WTC11 (cell line): ENCODE measurements around the gene FXYD7. TPM values are rescaled to one million over a fixed set of nuclear protein-coding genes. Genes with fewer than 3 reads are reported as not detected.

ENCODE experiments used
- ATAC-seq: fragments of 200-7000 bp; cut with Tn5 transposase; 2 replicates; pipeline ENCODE4 v1.10.0; 2021; ENCODE audit warnings: mild to moderate bottlenecking, moderate library complexity
- CTCF ChIA-PET: fragments of 300-600 bp; sonication (Branson Sonifier 250); formaldehyde crosslinking; loops from one replicate; lab custom pipeline; 2021; ENCODE audit warnings: antibody characterized with exemption; lab: Charles Lee
- POLR2A ChIA-PET: fragments of 350-600 bp; sonication (Branson Sonifier 250); formaldehyde crosslinking; loops from one replicate; lab custom pipeline; 2021; ENCODE audit warnings: antibody characterized with exemption; lab: Charles Lee
- DNase-seq: peaks from one replicate; pipeline ENCODE4 v3.0.0; 2021; ENCODE audit warnings: low spot score
- H3K27ac Mint-ChIP-seq: 2 replicates; pipeline ENCODE4 v1.8.0; 2021; ENCODE audit warnings: mixed read lengths
- H3K27me3 Mint-ChIP-seq: 2 replicates; pipeline ENCODE4 v1.8.0; 2021; ENCODE audit warnings: low read depth, mild to moderate bottlenecking, moderate library complexity, mixed read lengths
- H3K36me3 Mint-ChIP-seq: 2 replicates; pipeline ENCODE4 v1.8.0; 2021; ENCODE audit warnings: mixed read lengths
- H3K4me1 Mint-ChIP-seq: 2 replicates; pipeline ENCODE4 v1.8.0; 2022; ENCODE audit warnings: mixed read lengths
- H3K4me3 Mint-ChIP-seq: 2 replicates; pipeline ENCODE4 v1.8.0; 2021; ENCODE audit warnings: mild to moderate bottlenecking, moderate library complexity, mixed read lengths
- H3K9me3 Mint-ChIP-seq: 2 replicates; pipeline ENCODE4 v1.8.0; 2021; ENCODE audit warnings: mixed read lengths
- CREM ChIP-seq: sonication (generic); formaldehyde crosslinking; IDR thresholded peaks from 2 replicates; pipeline ENCODE4 v1.8.1; 2022; ENCODE audit warnings: mild to moderate bottlenecking, missing genetic modification reagents, moderate library complexity
- CTCF ChIP-seq: fragments of 200-600 bp; IDR thresholded peaks from 2 replicates; pipeline ENCODE4 v1.8.0; 2022; ENCODE audit warnings: antibody characterized with exemption
- FOXK1 ChIP-seq: sonication (generic); formaldehyde crosslinking; IDR thresholded peaks from 2 replicates; pipeline ENCODE4 v1.8.0; 2022; ENCODE audit warnings: mild to moderate bottlenecking, moderate library complexity, missing genetic modification reagents
- GABPB1 ChIP-seq: sonication (generic); formaldehyde crosslinking; IDR thresholded peaks from 2 replicates; pipeline ENCODE4 v1.8.1; 2023; ENCODE audit warnings: mild to moderate bottlenecking, missing genetic modification reagents
- MLX ChIP-seq: sonication (generic); formaldehyde crosslinking; IDR thresholded peaks from 2 replicates; pipeline ENCODE4 v1.8.1; 2023; ENCODE audit warnings: mild to moderate bottlenecking, missing genetic modification reagents, moderate library complexity
- NFATC4 ChIP-seq: fragments of 250-450 bp; sonication (Bioruptor Pico); IDR thresholded peaks from 2 replicates; pipeline ENCODE4 v1.9.0; 2021; ENCODE audit warnings: mild to moderate bottlenecking
- NFE2L1 ChIP-seq: sonication (generic); formaldehyde crosslinking; IDR thresholded peaks from 2 replicates; pipeline ENCODE4 v1.8.1; 2023; ENCODE audit warnings: missing genetic modification reagents
- NR1H2 ChIP-seq: sonication (generic); formaldehyde crosslinking; IDR thresholded peaks from 2 replicates; pipeline ENCODE4 v1.9.0; 2021; ENCODE audit warnings: mild to moderate bottlenecking, moderate library complexity, missing genetic modification reagents
- NR3C1 ChIP-seq: sonication (generic); formaldehyde crosslinking; conservative IDR thresholded peaks from 2 replicates; pipeline ENCODE4 v1.8.1; 2023; ENCODE audit warnings: low read depth, mild to moderate bottlenecking, missing genetic modification reagents
- RELA ChIP-seq: sonication (generic); formaldehyde crosslinking; IDR thresholded peaks from 2 replicates; pipeline ENCODE4 v1.8.1; 2022; ENCODE audit warnings: missing genetic modification reagents, mild to moderate bottlenecking, borderline replicate concordance
- RORB ChIP-seq: fragments of 250-450 bp; sonication (Bioruptor Pico); IDR thresholded peaks from 2 replicates; pipeline ENCODE4 v1.9.0; 2021; ENCODE audit warnings: mild to moderate bottlenecking
- ZBTB21 ChIP-seq: sonication (generic); formaldehyde crosslinking; IDR thresholded peaks from 2 replicates; pipeline ENCODE4 v1.8.1; 2023; ENCODE audit warnings: mild to moderate bottlenecking, missing genetic modification reagents, borderline replicate concordance
- ZNF232 ChIP-seq: sonication (generic); formaldehyde crosslinking; IDR thresholded peaks from 2 replicates; pipeline ENCODE4 v1.8.0; 2022; ENCODE audit warnings: mild to moderate bottlenecking, missing genetic modification reagents
- ZNF317 ChIP-seq: sonication (generic); formaldehyde crosslinking; IDR thresholded peaks from 2 replicates; pipeline ENCODE4 v1.8.1; 2023; ENCODE audit warnings: low read depth, mild to moderate bottlenecking, moderate library complexity, missing genetic modification reagents, borderline replicate concordance
- total RNA-seq: library from RNA; stranded (reverse); gene quantifications from 3 replicates; pipeline ENCODE4 v1.2.3, GENCODE V29; 2021
- TF ChIP-seq, protein P1 (sequence below): sonication (generic); formaldehyde crosslinking; conservative IDR thresholded peaks from 2 replicates; pipeline ENCODE4 v1.8.1; 2023; ENCODE audit warnings: mild to moderate bottlenecking, low read depth, missing genetic modification reagents, moderate library complexity
- TF ChIP-seq, protein P2 (sequence below): fragments of 250-450 bp; sonication (Bioruptor Pico); IDR thresholded peaks from 2 replicates; pipeline ENCODE4 v1.9.0; 2021; ENCODE audit warnings: mild to moderate bottlenecking
- TF ChIP-seq, protein P3 (sequence below): sonication (generic); formaldehyde crosslinking; IDR thresholded peaks from 2 replicates; pipeline ENCODE4 v1.8.0; 2023; ENCODE audit warnings: mild to moderate bottlenecking, missing genetic modification reagents
- TF ChIP-seq, protein P4 (sequence below): sonication (generic); formaldehyde crosslinking; IDR thresholded peaks from 2 replicates; pipeline ENCODE4 v1.8.1; 2023; ENCODE audit warnings: mild to moderate bottlenecking, missing genetic modification reagents, moderate library complexity

The FXYD7 gene
- total RNA-seq, 1 experiment from 2014 or later, result 16.7 TPM

GRCh38 chr19:35177377-35178274 is 34.6 kb downstream of the FXYD7 start (continued):
- TF ChIP-seq, protein P1, sequence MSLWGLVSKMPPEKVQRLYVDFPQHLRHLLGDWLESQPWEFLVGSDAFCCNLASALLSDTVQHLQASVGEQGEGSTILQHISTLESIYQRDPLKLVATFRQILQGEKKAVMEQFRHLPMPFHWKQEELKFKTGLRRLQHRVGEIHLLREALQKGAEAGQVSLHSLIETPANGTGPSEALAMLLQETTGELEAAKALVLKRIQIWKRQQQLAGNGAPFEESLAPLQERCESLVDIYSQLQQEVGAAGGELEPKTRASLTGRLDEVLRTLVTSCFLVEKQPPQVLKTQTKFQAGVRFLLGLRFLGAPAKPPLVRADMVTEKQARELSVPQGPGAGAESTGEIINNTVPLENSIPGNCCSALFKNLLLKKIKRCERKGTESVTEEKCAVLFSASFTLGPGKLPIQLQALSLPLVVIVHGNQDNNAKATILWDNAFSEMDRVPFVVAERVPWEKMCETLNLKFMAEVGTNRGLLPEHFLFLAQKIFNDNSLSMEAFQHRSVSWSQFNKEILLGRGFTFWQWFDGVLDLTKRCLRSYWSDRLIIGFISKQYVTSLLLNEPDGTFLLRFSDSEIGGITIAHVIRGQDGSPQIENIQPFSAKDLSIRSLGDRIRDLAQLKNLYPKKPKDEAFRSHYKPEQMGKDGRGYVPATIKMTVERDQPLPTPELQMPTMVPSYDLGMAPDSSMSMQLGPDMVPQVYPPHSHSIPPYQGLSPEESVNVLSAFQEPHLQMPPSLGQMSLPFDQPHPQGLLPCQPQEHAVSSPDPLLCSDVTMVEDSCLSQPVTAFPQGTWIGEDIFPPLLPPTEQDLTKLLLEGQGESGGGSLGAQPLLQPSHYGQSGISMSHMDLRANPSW, result no peak
- no peak for TF ChIP-seq MLX (CRISPR knock-in tag)
- no peak for TF ChIP-seq CREM (CRISPR knock-in tag)
- no peak for TF ChIP-seq NR3C1 (CRISPR knock-in tag)
- TF ChIP-seq NFE2L1, result no peak
- TF ChIP-seq, all 79 proteins: peak for 0

DNA sequence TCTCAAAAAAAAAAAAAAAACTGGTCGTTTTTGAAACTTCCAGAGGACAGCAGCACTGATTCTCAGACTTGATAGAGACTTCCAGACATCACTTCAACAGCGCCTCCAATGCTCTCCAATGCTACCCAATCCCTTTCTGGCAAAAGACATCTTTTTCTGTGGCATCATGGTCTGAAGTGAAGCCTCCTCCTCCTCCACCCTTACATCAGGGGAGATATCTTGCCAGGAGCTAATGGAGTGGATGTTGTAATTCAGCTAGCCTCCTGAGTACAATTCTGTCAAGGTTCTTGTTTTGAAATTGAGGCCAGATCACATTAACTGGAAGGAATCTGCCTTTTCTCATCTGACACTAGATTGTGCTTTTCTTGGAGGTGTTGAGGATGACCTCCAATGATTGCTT is 35.6 kb downstream of the FXYD7 start:
- ATAC-seq (no peak), DNase-seq (no peak)
- Mint-ChIP-seq H3K27me3 (peaks cover 16% of the 10 kb centered on the region), H3K4me1 (peaks cover 6% of the 10 kb centered on the region), H3K9me3 (peaks cover 16% of the 10 kb centered on the region), H3K27ac (no peak overlapping the region), H3K4me3 (no peak overlapping the region), H3K36me3 (peaks cover 8% of the 10 kb centered on the region)
- ChIA-PET POLR2A (no interaction called here), CTCF (interaction anchor here (0.6 to 2.2 kb wide), 4 partner anchors 35 to 454 kb away, joined by 3 to 6 read pairs (median 4); partner anchors contain the start of gene FXYD7)
- no peak for TF ChIP-seq RELA (CRISPR knock-in tag)
- TF ChIP-seq NR1H2 (CRISPR knock-in tag), result no peak
- TF ChIP-seq ZNF317 (CRISPR knock-in tag), result no peak
- TF ChIP-seq, protein P2, sequence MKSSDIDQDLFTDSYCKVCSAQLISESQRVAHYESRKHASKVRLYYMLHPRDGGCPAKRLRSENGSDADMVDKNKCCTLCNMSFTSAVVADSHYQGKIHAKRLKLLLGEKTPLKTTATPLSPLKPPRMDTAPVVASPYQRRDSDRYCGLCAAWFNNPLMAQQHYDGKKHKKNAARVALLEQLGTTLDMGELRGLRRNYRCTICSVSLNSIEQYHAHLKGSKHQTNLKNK (CRISPR knock-in tag), result no peak
- no peak for TF ChIP-seq GABPB1
- TF ChIP-seq, all 79 proteins: peak for 0

- H3K4me1 Mint-ChIP-seq, result peaks cover 6% of the 10 kb centered on the region
- peaks cover 23% of the 10 kb centered on the region for H3K9me3 Mint-ChIP-seq
- peaks cover 8% of the 10 kb centered on the region for H3K36me3 Mint-ChIP-seq
- peaks cover 16% of the 10 kb centered on the region for H3K27me3 Mint-ChIP-seq
- H3K27ac Mint-ChIP-seq, result no peak overlapping the region
- no peak for DNase-seq
- H3K4me3 Mint-ChIP-seq, result no peak overlapping the region
- TF ChIP-seq FOXK1 (CRISPR knock-in tag), result no peak
- TF ChIP-seq CTCF, result no peak
- TF ChIP-seq, all 79 proteins: peak for 0
- ChIA-PET CTCF (interaction anchor here (1.1 to 2.2 kb wide), 2 partner anchors 26 to 38 kb away, joined by 4 to 6 read pairs; no protein-coding TSS in a partner anchor), POLR2A (no interaction called here)
- ATAC-seq, result no peak
Measured at GRCh38 chr19:35179830-35180229, 36.8 kb downstream of the FXYD7 start.

DNA sequence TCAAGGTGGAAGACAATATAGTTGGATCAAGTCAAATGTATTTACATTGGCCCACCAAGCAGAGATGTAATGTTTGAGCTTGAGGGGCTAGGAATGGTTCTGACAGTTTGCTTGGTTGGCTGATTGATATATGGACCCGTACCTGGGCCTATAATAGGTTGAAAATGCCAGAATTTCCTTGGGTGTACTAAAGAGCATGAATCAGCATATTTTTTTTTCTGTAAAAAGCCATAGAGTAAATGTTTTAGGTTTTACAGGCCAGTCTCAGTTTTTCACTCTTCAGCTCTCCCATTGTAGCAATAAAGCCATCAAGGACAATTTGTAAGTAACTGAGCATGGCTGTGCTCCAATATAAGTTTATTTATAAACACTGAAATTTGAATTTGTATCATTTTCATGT is 38.3 kb downstream of the FXYD7 start:
- ChIA-PET CTCF (interaction anchor here (1.2 kb wide), 1 partner anchor 137 kb away, joined by 3 read pairs; no protein-coding TSS in a partner anchor), POLR2A (no interaction called here)
- Mint-ChIP-seq H3K36me3 (peaks cover 8% of the 10 kb centered on the region), H3K4me1 (no peaks in the 10 kb centered on the region; the same call in 1 of the 2 replicates), H3K9me3 (peaks cover 26% of the 10 kb centered on the region), H3K27me3 (peaks cover 16% of the 10 kb centered on the region), H3K27ac (no peak overlapping the region), H3K4me3 (no peak overlapping the region)
- ATAC-seq, result no peak
- DNase-seq, result no peak
- TF ChIP-seq ZBTB21 (CRISPR knock-in tag) (no peak), RORB (CRISPR knock-in tag) (no peak), MLX (CRISPR knock-in tag) (no peak), ZNF232 (no peak), NFATC4 (CRISPR knock-in tag) (no peak)
- TF ChIP-seq, protein P3, sequence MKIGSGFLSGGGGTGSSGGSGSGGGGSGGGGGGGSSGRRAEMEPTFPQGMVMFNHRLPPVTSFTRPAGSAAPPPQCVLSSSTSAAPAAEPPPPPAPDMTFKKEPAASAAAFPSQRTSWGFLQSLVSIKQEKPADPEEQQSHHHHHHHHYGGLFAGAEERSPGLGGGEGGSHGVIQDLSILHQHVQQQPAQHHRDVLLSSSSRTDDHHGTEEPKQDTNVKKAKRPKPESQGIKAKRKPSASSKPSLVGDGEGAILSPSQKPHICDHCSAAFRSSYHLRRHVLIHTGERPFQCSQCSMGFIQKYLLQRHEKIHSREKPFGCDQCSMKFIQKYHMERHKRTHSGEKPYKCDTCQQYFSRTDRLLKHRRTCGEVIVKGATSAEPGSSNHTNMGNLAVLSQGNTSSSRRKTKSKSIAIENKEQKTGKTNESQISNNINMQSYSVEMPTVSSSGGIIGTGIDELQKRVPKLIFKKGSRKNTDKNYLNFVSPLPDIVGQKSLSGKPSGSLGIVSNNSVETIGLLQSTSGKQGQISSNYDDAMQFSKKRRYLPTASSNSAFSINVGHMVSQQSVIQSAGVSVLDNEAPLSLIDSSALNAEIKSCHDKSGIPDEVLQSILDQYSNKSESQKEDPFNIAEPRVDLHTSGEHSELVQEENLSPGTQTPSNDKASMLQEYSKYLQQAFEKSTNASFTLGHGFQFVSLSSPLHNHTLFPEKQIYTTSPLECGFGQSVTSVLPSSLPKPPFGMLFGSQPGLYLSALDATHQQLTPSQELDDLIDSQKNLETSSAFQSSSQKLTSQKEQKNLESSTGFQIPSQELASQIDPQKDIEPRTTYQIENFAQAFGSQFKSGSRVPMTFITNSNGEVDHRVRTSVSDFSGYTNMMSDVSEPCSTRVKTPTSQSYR, result no peak
- TF ChIP-seq, protein P4, sequence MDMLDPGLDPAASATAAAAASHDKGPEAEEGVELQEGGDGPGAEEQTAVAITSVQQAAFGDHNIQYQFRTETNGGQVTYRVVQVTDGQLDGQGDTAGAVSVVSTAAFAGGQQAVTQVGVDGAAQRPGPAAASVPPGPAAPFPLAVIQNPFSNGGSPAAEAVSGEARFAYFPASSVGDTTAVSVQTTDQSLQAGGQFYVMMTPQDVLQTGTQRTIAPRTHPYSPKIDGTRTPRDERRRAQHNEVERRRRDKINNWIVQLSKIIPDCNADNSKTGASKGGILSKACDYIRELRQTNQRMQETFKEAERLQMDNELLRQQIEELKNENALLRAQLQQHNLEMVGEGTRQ (CRISPR knock-in tag), result no peak
